C4-2B (cell line): ENCODE measurements around the gene VPS13C.
A peak's percentile ranks its signal among the peaks of the same experiment; 100 is the strongest.

Experiments
- ZFX ChIP-seq: fragments of 450-650 bp; IDR thresholded peaks from 2 replicates; pipeline ENCODE4 v1.6.1; 2017
- TF ChIP-seq, protein P1 (sequence below): fragments of 450-650 bp; conservative IDR thresholded peaks from 2 replicates; pipeline ENCODE4 v1.5.1; 2017; ENCODE audit warnings: mild to moderate bottlenecking

- TF ChIP-seq, protein P1, sequence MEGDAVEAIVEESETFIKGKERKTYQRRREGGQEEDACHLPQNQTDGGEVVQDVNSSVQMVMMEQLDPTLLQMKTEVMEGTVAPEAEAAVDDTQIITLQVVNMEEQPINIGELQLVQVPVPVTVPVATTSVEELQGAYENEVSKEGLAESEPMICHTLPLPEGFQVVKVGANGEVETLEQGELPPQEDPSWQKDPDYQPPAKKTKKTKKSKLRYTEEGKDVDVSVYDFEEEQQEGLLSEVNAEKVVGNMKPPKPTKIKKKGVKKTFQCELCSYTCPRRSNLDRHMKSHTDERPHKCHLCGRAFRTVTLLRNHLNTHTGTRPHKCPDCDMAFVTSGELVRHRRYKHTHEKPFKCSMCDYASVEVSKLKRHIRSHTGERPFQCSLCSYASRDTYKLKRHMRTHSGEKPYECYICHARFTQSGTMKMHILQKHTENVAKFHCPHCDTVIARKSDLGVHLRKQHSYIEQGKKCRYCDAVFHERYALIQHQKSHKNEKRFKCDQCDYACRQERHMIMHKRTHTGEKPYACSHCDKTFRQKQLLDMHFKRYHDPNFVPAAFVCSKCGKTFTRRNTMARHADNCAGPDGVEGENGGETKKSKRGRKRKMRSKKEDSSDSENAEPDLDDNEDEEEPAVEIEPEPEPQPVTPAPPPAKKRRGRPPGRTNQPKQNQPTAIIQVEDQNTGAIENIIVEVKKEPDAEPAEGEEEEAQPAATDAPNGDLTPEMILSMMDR: peak; percentile 96
- no peak for TF ChIP-seq ZFX
Observed at GRCh38 chr15:61835496-61836106, 224.6 kb downstream of the VPS13C start.
